ENCODE data around the gene CADPS.

Gene CADPS

GRCh38 chr3:62625268-62625667, 249.9 kb downstream of the CADPS start:
- no peak for DNase-seq

- no peak for DNase-seq
These were observed 251.0 kb downstream of the CADPS start for GRCh38 chr3:62624185-62624584.

GRCh38 chr3:62622553-62623174, 252.6 kb downstream of the CADPS start:
- no peak for DNase-seq

GRCh38 chr3:62621925-62622324, 253.3 kb downstream of the CADPS start:
- DNase-seq: no peak

- DNase-seq: no peak
These were observed 254.0 kb downstream of the CADPS start for GRCh38 chr3:62621176-62621575.

GRCh38 chr3:62615258-62615849, 259.9 kb downstream of the CADPS start:
- DNase-seq: no peak

- no peak for DNase-seq
These were observed 260.7 kb downstream of the CADPS start for GRCh38 chr3:62614527-62614926.

- DNase-seq: no peak
These were observed 263.5 kb downstream of the CADPS start for GRCh38 chr3:62611541-62612240.

GRCh38 chr3:62607287-62608029, 267.8 kb downstream of the CADPS start:
- no peak for DNase-seq

- no peak for DNase-seq
These were observed 269.7 kb downstream of the CADPS start for GRCh38 chr3:62605413-62606068.

GRCh38 chr3:62604751-62605351, 270.4 kb downstream of the CADPS start:
- no peak for DNase-seq

GRCh38 chr3:62604298-62604697, 270.9 kb downstream of the CADPS start:
- no peak for DNase-seq

- DNase-seq: no peak
These were observed 272.2 kb downstream of the CADPS start for GRCh38 chr3:62602987-62603386.

- DNase-seq: no peak
These were observed 273.0 kb downstream of the CADPS start for GRCh38 chr3:62602129-62602770.

GRCh38 chr3:62601238-62602070, 273.8 kb downstream of the CADPS start:
- no peak for DNase-seq

GRCh38 chr3:62600033-62600432, 275.2 kb downstream of the CADPS start:
- DNase-seq: no peak

- no peak for DNase-seq
These were observed 277.7 kb downstream of the CADPS start for GRCh38 chr3:62597491-62597890.

- DNase-seq: no peak
These were observed 282.8 kb downstream of the CADPS start for GRCh38 chr3:62592408-62592807.

GRCh38 chr3:62589078-62589477, 286.1 kb downstream of the CADPS start:
- no peak for DNase-seq

- DNase-seq: peak; percentile 92
These were observed 287.6 kb downstream of the CADPS start for GRCh38 chr3:62587579-62588031.

GRCh38 chr3:62587169-62587568, 288.0 kb downstream of the CADPS start:
- no peak for DNase-seq

All from islet precursor cell (in vitro differentiated cells).